SK-N-MC (cell line): ENCODE data around the gene RANBP2.
"Not testable (repeated sequence)": the region's sequence is repeated elsewhere in the genome, so short reads cannot be mapped to it uniquely, and the experiment has no call there.

Source experiments
- EZH2 ChIP-seq: fragments of 200-600 bp; sonication (generic); IDR thresholded peaks from one replicate; pipeline ENCODE4 v1.6.1; 2017; ENCODE audit warnings: antibody characterized with exemption
- FOXP2 ChIP-seq: optimal IDR thresholded peaks from 2 replicates; pipeline ENCODE3; 2011; ENCODE audit warnings: mild to moderate bottlenecking, moderate library complexity; ENCODE audit not compliant: insufficient read depth; ENCODE audit errors: extremely low read length, control extremely low read depth
- POLR2AphosphoS5 ChIP-seq: IDR thresholded peaks from 2 replicates; pipeline ENCODE4 v1.6.1; 2012; ENCODE audit warnings: mild to moderate bottlenecking, low read depth, low read length, borderline replicate concordance

- not testable (repeated sequence) for TF ChIP-seq POLR2AphosphoS5, EZH2, FOXP2
Observed at GRCh38 chr2:108757973-108758372, 38.7 kb downstream of the RANBP2 start.
